ENCODE data around the gene RWDD3. TPM values are rescaled to one million over a fixed set of nuclear protein-coding genes. Genes with fewer than 3 reads are reported as not detected.
A peak's percentile ranks its signal among the peaks of the same experiment; 100 is the strongest.

The RWDD3 gene
- total RNA-seq (2016; rRNA removed; fragmentation: Illumina TruSeq; extraction: Trizol) (21.2 and 22.7 TPM in 2 replicates), polyA plus RNA-seq (2011; rRNA removed) (16.2 and 18.3 TPM in 2 replicates), polyA minus RNA-seq (2011; rRNA and poly(A)+ RNA removed; ENCODE audit: low replicate concordance) (2.3 and 4.1 TPM in 2 replicates), Bru-seq, nascent RNA (percentile 87 among the genes with signal in this experiment), BruChase-seq, experiment 1, labeled RNA remaining after a 6-hour chase (percentile 92 among the genes with signal in this experiment), BruChase-seq, experiment 2, labeled RNA remaining after a 2-hour chase (percentile 92 among the genes with signal in this experiment)
- total RNA-seq (2016; cell fraction: cytosol; rRNA removed; fragmentation: Illumina TruSeq; extraction: Trizol; ENCODE audit: low read depth) = 4.8 and 7.5 TPM in 2 replicates
- 20.5 and 25.9 TPM in 2 replicates for total RNA-seq (2016; cell fraction: insoluble cytoplasmic fraction; rRNA removed; fragmentation: Illumina TruSeq; extraction: Trizol)
- total RNA-seq (2016; cell fraction: membrane; rRNA removed; fragmentation: Illumina TruSeq; extraction: Trizol) = 15.8 and 16.6 TPM in 2 replicates
- total RNA-seq (2016; cell fraction: nucleus; rRNA removed; fragmentation: Illumina TruSeq; extraction: Trizol) = 26.9 and 28.8 TPM in 2 replicates
- polyA plus RNA-seq (2011; cell fraction: cytosol; rRNA removed) = 8.0 and 10.2 TPM in 2 replicates
- 17.2 and 19.7 TPM in 2 replicates for polyA plus RNA-seq (2011; cell fraction: nucleus; rRNA removed)
- 15.3 and 20.4 TPM in 2 replicates for polyA plus RNA-seq (2012)
- 7.6 and 10.7 TPM in 2 replicates for polyA plus RNA-seq (2016; cell fraction: cytosol; fragmentation: Illumina TruSeq; extraction: Trizol; ENCODE audit: low read depth)
- 23.8 and 27.0 TPM in 2 replicates for polyA plus RNA-seq (2016; cell fraction: insoluble cytoplasmic fraction; fragmentation: Illumina TruSeq; extraction: Trizol; ENCODE audit: low read depth)
- polyA plus RNA-seq (2016; cell fraction: membrane; fragmentation: Illumina TruSeq; extraction: Trizol; ENCODE audit: low read depth) = 13.8 and 14.0 TPM in 2 replicates
- 43.8 and 46.3 TPM in 2 replicates for polyA plus RNA-seq (2016; cell fraction: nucleus; fragmentation: Illumina TruSeq; extraction: Trizol; ENCODE audit: insufficient read depth, low read depth)
- 3.7 and 4.5 TPM in 2 replicates for polyA minus RNA-seq (2011; cell fraction: cytosol; rRNA and poly(A)+ RNA removed)
- polyA minus RNA-seq (2011; cell fraction: nucleus; rRNA and poly(A)+ RNA removed) = 17.4 and 24.0 TPM in 2 replicates
- long read RNA-seq, experiment 1, transcript RWDD3-202 (4 exons, 1,235 nt) = major isoform, 5 of 12 reads
- long read RNA-seq, experiment 1, partial matches to known transcripts = 0 of 12 reads
- long read RNA-seq, experiment 1, other reads (novel, unspliced or antisense) = 6 of 12 reads
- long read RNA-seq, experiment 2, partial matches to known transcripts = 4 of 13 reads
- long read RNA-seq, experiment 2, other reads (novel, unspliced or antisense) = 4 of 13 reads

GRCh38 chr1:95233737-95234500 is at the start of gene RWDD3:
RWDD3 (plus strand) TSS chr1:95234210; CDS start chr1:95234231, 21 bp downstream.
- ChIA-PET CTCF (ENCODE audit: low intra/inter-chr PET ratio, low total read pairs) (interaction anchor here (0.7 to 1.6 kb wide), 2 partner anchors 117 to 149 kb away, joined by 3 to 6 read pairs; partner anchors contain the start of gene TLCD4), POLR2A (interaction anchor here (0.7 to 2.2 kb wide), 20 partner anchors 8 to 380 kb away, joined by 3 to 36 read pairs (median 4); partner anchors contain the start of genes ALG14 and TLCD4)
- H3K4me3 ChIP-seq (replicated peaks in 1 of 3; ENCODE audit: insufficient read depth in 1 of 3, low read depth in 2 of 3, low read length in 3 of 3) = peak within 1 kb of the TSS; percentile 82 to 98 (median 98)
- peak; percentile 92 for ATAC-seq
- intact Hi-C loops (cut with micrococcal nuclease; ENCODE audit: unreplicated experiment) = loop anchor here (1.0 to 5.0 kb wide), 7 partner anchors 67 to 379 kb away; partner anchors contain the start of genes ALG14, CNN3 and TLCD4
- no peaks in the 10 kb centered on the region; the same call in 1 of the 2 replicates for H4K20me1 ChIP-seq (ENCODE audit: insufficient read depth, low read length)
- in situ Hi-C loops (cut with HindIII; ENCODE audit: extremely low pct_ligation_motif_present, low pct_unique_long_range_greater_than_20kb) = loop anchor here (10.0 to 25.0 kb wide), 2 partner anchors 149 to 372 kb away; no protein-coding TSS in a partner anchor
- H3K27ac ChIP-seq (ENCODE audit: extremely low read length, insufficient read depth, low read length) = peak within 1 kb of the TSS; percentile 95
- BruUV-seq (replicated peaks) = no TSS peak
- H3K9ac ChIP-seq (ENCODE audit: insufficient read depth, low read depth, low read length) = peak within 1 kb of the TSS; percentile 92
- peaks cover 0 to 1% of the 10 kb centered on the region in 2 experiments; a peak in 1 of 5 replicates for H3K36me3 ChIP-seq (replicated peaks in 1 of 2; ENCODE audit: control insufficient read depth in 1 of 2, insufficient read depth in 2 of 2, low read length in 2 of 2)
- peak; percentile 64 for DNase-seq (ENCODE audit: low spot score)
- no peak within 1 kb of the TSS for H2AFZ ChIP-seq (ENCODE audit: low read length)
- peak within 1 kb of the TSS; percentile 96 for H3K4me2 ChIP-seq (ENCODE audit: low read depth, low read length)
- H3K9me3 ChIP-seq (ENCODE audit: low read length) = no peaks in the 10 kb centered on the region
- H3K27me3 ChIP-seq (ENCODE audit: control insufficient read depth in 1 of 2, insufficient read depth in 2 of 2, low read length in 2 of 2) = no peaks in the 10 kb centered on the region; a peak in 1 of 5 replicates
- peaks cover 53% of the 10 kb centered on the region for H3K4me1 ChIP-seq (ENCODE audit: insufficient read depth, low read length)
- H3K79me2 ChIP-seq (ENCODE audit: insufficient read depth, low read length) = peaks cover 22% of the 10 kb centered on the region
- WGBS (ENCODE audit: low lambda C conversion rate) = 0% methylated on average over 6 of the region's 71 CpGs
- peak; percentile 23 for FAIRE-seq
- TF ChIP-seq GMEB2 (CRISPR knock-in tag; IDR thresholded peaks at IDR 0.05; ENCODE audit: low read depth) (no peak), FOSL2 (CRISPR knock-in tag; IDR thresholded peaks at IDR 0.05) (peak; percentile 43; the same call in 1 of the 2 replicates), ZFP62 (CRISPR knock-in tag; IDR thresholded peaks at IDR 0.05) (no peak), ATF3 (CRISPR knock-in tag; IDR thresholded peaks at IDR 0.05) (peak; percentile 41; the same call in 1 of the 2 replicates), HMGXB3 (CRISPR knock-in tag; IDR thresholded peaks at IDR 0.05; ENCODE audit: borderline replicate concordance) (no peak)

Measured in HepG2 (cell line).